SK-N-MC (cell line): ENCODE data around the gene EPB41.

Source experiments
- EZH2 ChIP-seq: fragments of 200-600 bp; sonication (generic); IDR thresholded peaks from one replicate; pipeline ENCODE4 v1.6.1; 2017; ENCODE audit warnings: antibody characterized with exemption
- POLR2AphosphoS5 ChIP-seq: IDR thresholded peaks from 2 replicates; pipeline ENCODE4 v1.6.1; 2012; ENCODE audit warnings: mild to moderate bottlenecking, low read depth, low read length, borderline replicate concordance

- TF ChIP-seq POLR2AphosphoS5 (no peak), EZH2 (no peak)
These were observed 48.2 kb upstream of the EPB41 start for GRCh38 chr1:28865997-28866650.
